Measurements from ENCODE around the gene CRKL.

DNA sequence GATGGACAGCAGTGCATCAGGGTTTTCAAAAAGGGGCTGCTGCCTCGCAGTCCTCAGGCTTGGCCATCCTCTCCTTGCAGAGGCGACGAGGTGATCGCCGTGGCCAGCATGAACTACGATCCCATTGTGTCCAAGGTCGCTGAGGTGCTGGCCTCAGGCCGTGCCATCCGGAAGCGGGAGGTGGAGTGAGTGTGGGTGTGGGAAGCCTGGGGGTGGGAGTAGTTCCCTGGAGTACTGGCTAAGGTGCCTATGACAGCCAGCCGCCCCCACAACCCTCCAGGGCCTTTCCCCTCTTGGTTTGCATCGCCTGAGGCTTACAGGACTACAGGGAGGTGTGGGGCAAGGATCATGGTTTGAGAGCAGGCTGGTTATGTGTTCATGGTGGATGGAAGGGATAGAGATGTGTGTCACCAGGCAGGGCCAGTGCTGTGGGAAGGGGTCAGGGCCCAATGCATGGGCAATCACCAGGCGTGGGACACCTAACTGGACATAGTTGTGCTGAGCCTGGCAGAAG is 62.8 kb downstream of the CRKL start:
- TF ChIP-seq, protein P1, sequence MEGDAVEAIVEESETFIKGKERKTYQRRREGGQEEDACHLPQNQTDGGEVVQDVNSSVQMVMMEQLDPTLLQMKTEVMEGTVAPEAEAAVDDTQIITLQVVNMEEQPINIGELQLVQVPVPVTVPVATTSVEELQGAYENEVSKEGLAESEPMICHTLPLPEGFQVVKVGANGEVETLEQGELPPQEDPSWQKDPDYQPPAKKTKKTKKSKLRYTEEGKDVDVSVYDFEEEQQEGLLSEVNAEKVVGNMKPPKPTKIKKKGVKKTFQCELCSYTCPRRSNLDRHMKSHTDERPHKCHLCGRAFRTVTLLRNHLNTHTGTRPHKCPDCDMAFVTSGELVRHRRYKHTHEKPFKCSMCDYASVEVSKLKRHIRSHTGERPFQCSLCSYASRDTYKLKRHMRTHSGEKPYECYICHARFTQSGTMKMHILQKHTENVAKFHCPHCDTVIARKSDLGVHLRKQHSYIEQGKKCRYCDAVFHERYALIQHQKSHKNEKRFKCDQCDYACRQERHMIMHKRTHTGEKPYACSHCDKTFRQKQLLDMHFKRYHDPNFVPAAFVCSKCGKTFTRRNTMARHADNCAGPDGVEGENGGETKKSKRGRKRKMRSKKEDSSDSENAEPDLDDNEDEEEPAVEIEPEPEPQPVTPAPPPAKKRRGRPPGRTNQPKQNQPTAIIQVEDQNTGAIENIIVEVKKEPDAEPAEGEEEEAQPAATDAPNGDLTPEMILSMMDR (tag by site-specific recombination; IDR thresholded peaks at IDR 0.05): no peak
- TF ChIP-seq ZNF529 (tag by site-specific recombination; IDR thresholded peaks at IDR 0.05; ENCODE audit: insufficient replicate concordance) (no peak), ZNF670 (tag by site-specific recombination; IDR thresholded peaks at IDR 0.05; ENCODE audit: low read depth) (no peak), ZNF302 (tag by site-specific recombination; IDR thresholded peaks at IDR 0.05; ENCODE audit: low read depth) (no peak), ZNF274 (IDR thresholded peaks at IDR 0.05; ENCODE audit: low read length) (no peak), ZNF274 (tag by site-specific recombination; IDR thresholded peaks at IDR 0.05; ENCODE audit: borderline replicate concordance) (no peak)
- TF ChIP-seq, protein P2, sequence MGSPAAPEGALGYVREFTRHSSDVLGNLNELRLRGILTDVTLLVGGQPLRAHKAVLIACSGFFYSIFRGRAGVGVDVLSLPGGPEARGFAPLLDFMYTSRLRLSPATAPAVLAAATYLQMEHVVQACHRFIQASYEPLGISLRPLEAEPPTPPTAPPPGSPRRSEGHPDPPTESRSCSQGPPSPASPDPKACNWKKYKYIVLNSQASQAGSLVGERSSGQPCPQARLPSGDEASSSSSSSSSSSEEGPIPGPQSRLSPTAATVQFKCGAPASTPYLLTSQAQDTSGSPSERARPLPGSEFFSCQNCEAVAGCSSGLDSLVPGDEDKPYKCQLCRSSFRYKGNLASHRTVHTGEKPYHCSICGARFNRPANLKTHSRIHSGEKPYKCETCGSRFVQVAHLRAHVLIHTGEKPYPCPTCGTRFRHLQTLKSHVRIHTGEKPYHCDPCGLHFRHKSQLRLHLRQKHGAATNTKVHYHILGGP (tag by site-specific recombination; IDR thresholded peaks at IDR 0.05): no peak
- TF ChIP-seq, protein P3, sequence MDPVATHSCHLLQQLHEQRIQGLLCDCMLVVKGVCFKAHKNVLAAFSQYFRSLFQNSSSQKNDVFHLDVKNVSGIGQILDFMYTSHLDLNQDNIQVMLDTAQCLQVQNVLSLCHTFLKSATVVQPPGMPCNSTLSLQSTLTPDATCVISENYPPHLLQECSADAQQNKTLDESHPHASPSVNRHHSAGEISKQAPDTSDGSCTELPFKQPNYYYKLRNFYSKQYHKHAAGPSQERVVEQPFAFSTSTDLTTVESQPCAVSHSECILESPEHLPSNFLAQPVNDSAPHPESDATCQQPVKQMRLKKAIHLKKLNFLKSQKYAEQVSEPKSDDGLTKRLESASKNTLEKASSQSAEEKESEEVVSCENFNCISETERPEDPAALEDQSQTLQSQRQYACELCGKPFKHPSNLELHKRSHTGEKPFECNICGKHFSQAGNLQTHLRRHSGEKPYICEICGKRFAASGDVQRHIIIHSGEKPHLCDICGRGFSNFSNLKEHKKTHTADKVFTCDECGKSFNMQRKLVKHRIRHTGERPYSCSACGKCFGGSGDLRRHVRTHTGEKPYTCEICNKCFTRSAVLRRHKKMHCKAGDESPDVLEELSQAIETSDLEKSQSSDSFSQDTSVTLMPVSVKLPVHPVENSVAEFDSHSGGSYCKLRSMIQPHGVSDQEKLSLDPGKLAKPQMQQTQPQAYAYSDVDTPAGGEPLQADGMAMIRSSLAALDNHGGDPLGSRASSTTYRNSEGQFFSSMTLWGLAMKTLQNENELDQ (tag by site-specific recombination; IDR thresholded peaks at IDR 0.05; ENCODE audit: low read depth): no peak

Measured in HEK293 (cell line).